ENCODE data around the gene PCDH15. TPM values are rescaled to one million over a fixed set of nuclear protein-coding genes. Genes with fewer than 3 reads are reported as not detected.

The PCDH15 gene
- total and polyA plus RNA-seq, 2 of the 13 experiments (the other 11 are each of a cell fraction or from before 2014, with no cell fraction given): not detected

DNA sequence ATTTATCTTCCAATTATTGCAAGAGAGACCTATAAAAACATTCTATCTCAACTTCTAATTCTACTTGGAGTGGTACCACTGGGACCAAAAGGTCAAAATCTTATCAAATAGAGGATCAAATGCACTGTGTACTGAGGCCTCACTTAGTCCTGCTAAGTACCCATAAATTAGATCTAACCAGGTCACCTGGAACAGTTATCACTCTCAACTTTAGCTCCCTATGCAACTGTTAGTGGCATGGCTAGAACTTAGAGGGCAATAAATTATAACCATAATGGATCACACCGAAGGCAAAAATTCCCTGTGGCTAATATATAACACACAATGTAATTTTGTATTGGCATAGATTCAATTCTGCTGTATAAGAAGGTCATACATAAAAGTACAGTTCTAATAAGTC is 428.9 kb downstream of the PCDH15 start (continued):
- no peak for TF ChIP-seq ZNF713 (CRISPR knock-in tag; IDR thresholded peaks at IDR 0.05)

DNA sequence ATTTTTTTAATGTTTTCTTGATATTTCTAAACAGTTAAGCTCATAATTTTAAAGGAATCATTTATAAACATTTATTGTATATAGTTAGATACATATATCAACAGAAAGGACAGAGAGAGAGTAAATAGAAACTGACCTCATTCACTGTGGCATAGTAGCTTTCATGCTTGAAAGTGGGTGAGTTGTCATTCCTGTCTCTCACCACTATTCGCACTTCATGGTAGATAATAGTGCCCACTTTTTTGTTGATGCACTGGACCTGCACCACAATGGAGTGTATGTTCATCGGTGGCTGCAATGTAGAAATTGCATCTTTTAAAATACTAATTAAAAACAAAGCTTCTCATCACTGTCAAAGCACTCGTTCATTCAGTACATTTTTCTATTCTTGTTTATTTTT is 432.0 kb downstream of the PCDH15 start:
- Histone ChIP-seq H3K4me3 (replicated peaks in 1 of 3; ENCODE audit: insufficient read depth in 1 of 3, low read depth in 2 of 3, low read length in 3 of 3) (no peak overlapping the region), H3K27me3 (ENCODE audit: control insufficient read depth in 1 of 2, insufficient read depth in 2 of 2, low read length in 2 of 2) (no peaks in the 10 kb centered on the region; a peak in 1 of 5 replicates), H3K27ac (ENCODE audit: extremely low read length, insufficient read depth, low read length) (no peak overlapping the region), H3K79me2 (ENCODE audit: insufficient read depth, low read length) (no peaks in the 10 kb centered on the region), H3K4me2 (ENCODE audit: low read depth, low read length) (no peak overlapping the region), H2AFZ (ENCODE audit: low read length) (no peak overlapping the region), H4K20me1 (ENCODE audit: insufficient read depth, low read length) (no peaks in the 10 kb centered on the region), H3K9me3 (ENCODE audit: low read length) (no peaks in the 10 kb centered on the region), H3K36me3 (replicated peaks in 1 of 2; ENCODE audit: control insufficient read depth in 1 of 2, insufficient read depth in 2 of 2, low read length in 2 of 2) (no peaks in the 10 kb centered on the region), H3K4me1 (ENCODE audit: insufficient read depth, low read length) (no peaks in the 10 kb centered on the region), H3K9ac (ENCODE audit: insufficient read depth, low read depth, low read length) (no peak overlapping the region)
- 0% methylated on average over 3 of the region's 3 CpGs for WGBS (ENCODE audit: low lambda C conversion rate)
- FAIRE-seq (no peak), DNase-seq (ENCODE audit: low spot score) (no peak), ATAC-seq (peak; percentile 59; the same call in 2 of the 3 replicates)
- in situ Hi-C loops (cut with HindIII; ENCODE audit: extremely low pct_ligation_motif_present, low pct_unique_long_range_greater_than_20kb): no loop called here
- BruUV-seq (replicated peaks): no TSS peak
- TF ChIP-seq ZNF501 (CRISPR knock-in tag; IDR thresholded peaks at IDR 0.05) (no peak), BORCS8-MEF2B (CRISPR knock-in tag; IDR thresholded peaks at IDR 0.05) (no peak), CREBL2 (CRISPR knock-in tag; IDR thresholded peaks at IDR 0.05; ENCODE audit: borderline replicate concordance) (no peak), ZSCAN25 (CRISPR knock-in tag; IDR thresholded peaks at IDR 0.05) (no peak), CEBPG (CRISPR knock-in tag; IDR thresholded peaks at IDR 0.05) (no peak), ATF7 (IDR thresholded peaks at IDR 0.05) (no peak), ATF7 (CRISPR knock-in tag; IDR thresholded peaks at IDR 0.05) (no peak), STAG1 (CRISPR knock-in tag; IDR thresholded peaks at IDR 0.05) (no peak), IRF2 (CRISPR knock-in tag; IDR thresholded peaks at IDR 0.05) (no peak), ZNF350 (CRISPR knock-in tag; IDR thresholded peaks at IDR 0.05; ENCODE audit: borderline replicate concordance, low read depth) (no peak), ATAD3A (CRISPR knock-in tag; IDR thresholded peaks at IDR 0.05) (no peak), ATRX (CRISPR knock-in tag; IDR thresholded peaks at IDR 0.05; ENCODE audit: borderline replicate concordance) (no peak)
- TF ChIP-seq, protein P1, sequence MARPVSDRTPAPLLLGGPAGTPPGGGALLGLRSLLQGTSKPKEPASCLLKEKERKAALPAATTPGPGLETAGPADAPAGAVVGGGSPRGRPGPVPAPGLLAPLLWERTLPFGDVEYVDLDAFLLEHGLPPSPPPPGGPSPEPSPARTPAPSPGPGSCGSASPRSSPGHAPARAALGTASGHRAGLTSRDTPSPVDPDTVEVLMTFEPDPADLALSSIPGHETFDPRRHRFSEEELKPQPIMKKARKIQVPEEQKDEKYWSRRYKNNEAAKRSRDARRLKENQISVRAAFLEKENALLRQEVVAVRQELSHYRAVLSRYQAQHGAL (CRISPR knock-in tag; IDR thresholded peaks at IDR 0.05; ENCODE audit: not compliant biosample characterization): no peak
- TF ChIP-seq, protein P2, sequence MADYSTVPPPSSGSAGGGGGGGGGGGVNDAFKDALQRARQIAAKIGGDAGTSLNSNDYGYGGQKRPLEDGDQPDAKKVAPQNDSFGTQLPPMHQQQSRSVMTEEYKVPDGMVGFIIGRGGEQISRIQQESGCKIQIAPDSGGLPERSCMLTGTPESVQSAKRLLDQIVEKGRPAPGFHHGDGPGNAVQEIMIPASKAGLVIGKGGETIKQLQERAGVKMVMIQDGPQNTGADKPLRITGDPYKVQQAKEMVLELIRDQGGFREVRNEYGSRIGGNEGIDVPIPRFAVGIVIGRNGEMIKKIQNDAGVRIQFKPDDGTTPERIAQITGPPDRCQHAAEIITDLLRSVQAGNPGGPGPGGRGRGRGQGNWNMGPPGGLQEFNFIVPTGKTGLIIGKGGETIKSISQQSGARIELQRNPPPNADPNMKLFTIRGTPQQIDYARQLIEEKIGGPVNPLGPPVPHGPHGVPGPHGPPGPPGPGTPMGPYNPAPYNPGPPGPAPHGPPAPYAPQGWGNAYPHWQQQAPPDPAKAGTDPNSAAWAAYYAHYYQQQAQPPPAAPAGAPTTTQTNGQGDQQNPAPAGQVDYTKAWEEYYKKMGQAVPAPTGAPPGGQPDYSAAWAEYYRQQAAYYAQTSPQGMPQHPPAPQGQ (CRISPR knock-in tag; IDR thresholded peaks at IDR 0.05; ENCODE audit: borderline replicate concordance): no peak
- TF ChIP-seq, protein P3, sequence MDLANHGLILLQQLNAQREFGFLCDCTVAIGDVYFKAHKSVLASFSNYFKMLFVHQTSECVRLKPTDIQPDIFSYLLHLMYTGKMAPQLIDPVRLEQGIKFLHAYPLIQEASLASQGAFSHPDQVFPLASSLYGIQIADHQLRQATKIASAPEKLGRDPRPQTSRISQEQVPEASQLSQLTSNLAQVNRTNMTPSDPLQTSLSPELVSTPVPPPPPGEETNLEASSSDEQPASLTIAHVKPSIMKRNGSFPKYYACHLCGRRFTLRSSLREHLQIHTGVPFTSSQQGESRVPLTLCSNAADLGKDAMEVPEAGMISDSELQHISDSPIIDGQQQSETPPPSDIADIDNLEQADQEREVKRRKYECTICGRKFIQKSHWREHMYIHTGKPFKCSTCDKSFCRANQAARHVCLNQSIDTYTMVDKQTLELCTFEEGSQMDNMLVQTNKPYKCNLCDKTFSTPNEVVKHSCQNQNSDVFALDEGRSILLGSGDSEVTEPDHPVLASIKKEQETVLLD (CRISPR knock-in tag; IDR thresholded peaks at IDR 0.05; ENCODE audit: low read depth): no peak
- CTCF ChIA-PET (ENCODE audit: low intra/inter-chr PET ratio, low total read pairs): no interaction called here
- intact Hi-C loops (cut with micrococcal nuclease; ENCODE audit: unreplicated experiment): no loop called here
- POLR2A ChIA-PET: no interaction called here

Data from HepG2 (cell line).